ENCODE measurements around the gene PTPN12. TPM values are rescaled to one million over a fixed set of nuclear protein-coding genes. Genes with fewer than 3 reads are reported as not detected.
A peak's percentile ranks its signal among the peaks of the same experiment; 100 is the strongest.

The PTPN12 gene
- polyA plus RNA-seq, 4 donors = 14.3 to 39.1 (median 21.9) TPM

- Histone ChIP-seq H3K36me3 (ENCODE audit: control insufficient read depth in 3 of 3, insufficient read depth in 2 of 3, low read depth in 1 of 3, low read length in 3 of 3) (no peaks in the 10 kb centered on the region), H3K4me1 (ENCODE audit: control insufficient read depth in 3 of 3, insufficient read depth in 2 of 3, low read depth in 1 of 3, low read length in 2 of 3) (peaks cover 1 to 18% (median 14%) of the 10 kb centered on the region in 3 donors), H3K27ac (ENCODE audit: low read depth in 1 of 3, low read length in 2 of 3) (peak overlapping the region in 1 of 3 donors; percentile 20), H3K9me3 (ENCODE audit: control insufficient read depth in 2 of 2, insufficient read depth in 1 of 2, low read depth in 1 of 2, low read length in 1 of 2) (no peaks in the 10 kb centered on the region), H3K4me3 (ENCODE audit: low read depth in 1 of 3, low read length in 3 of 3) (no peak overlapping the region), H3K27me3 (ENCODE audit: control insufficient read depth in 3 of 3, insufficient read depth in 3 of 3, low read length in 3 of 3) (no peaks in the 10 kb centered on the region)
- DNase-seq (no peak), FAIRE-seq (no peak)
- WGBS, 3 donors = 43 to 74% (median 52%) methylated on average over 1 of the region's 1 CpG
Measured at GRCh38 chr7:77542409-77542808, 5.3 kb downstream of the PTPN12 start.

- Histone ChIP-seq H3K36me3 (ENCODE audit: control insufficient read depth in 3 of 3, insufficient read depth in 2 of 3, low read depth in 1 of 3, low read length in 3 of 3) (no peaks in the 10 kb centered on the region), H3K27me3 (ENCODE audit: control insufficient read depth in 3 of 3, insufficient read depth in 3 of 3, low read length in 3 of 3) (no peaks in the 10 kb centered on the region), H3K4me1 (ENCODE audit: control insufficient read depth in 3 of 3, insufficient read depth in 2 of 3, low read depth in 1 of 3, low read length in 2 of 3) (peaks cover 1 to 18% (median 14%) of the 10 kb centered on the region in 3 donors), H3K9me3 (ENCODE audit: control insufficient read depth in 2 of 2, insufficient read depth in 1 of 2, low read depth in 1 of 2, low read length in 1 of 2) (no peaks in the 10 kb centered on the region), H3K4me3 (ENCODE audit: low read depth in 1 of 3, low read length in 3 of 3) (no peak overlapping the region), H3K27ac (ENCODE audit: low read depth in 1 of 3, low read length in 2 of 3) (no peak overlapping the region)
- 36 to 74% (median 57%) methylated on average over 2 of the region's 2 CpGs for WGBS, 3 donors
- DNase-seq (no peak), FAIRE-seq (no peak)
Measured at GRCh38 chr7:77542895-77543294, 5.8 kb downstream of the PTPN12 start.

GRCh38 chr7:77543910-77544309 lies 6.8 kb downstream of the PTPN12 start:
- peaks cover 1 to 18% (median 14%) of the 10 kb centered on the region in 3 donors for H3K4me1 ChIP-seq (ENCODE audit: control insufficient read depth in 3 of 3, insufficient read depth in 2 of 3, low read depth in 1 of 3, low read length in 2 of 3)
- H3K36me3 ChIP-seq (ENCODE audit: control insufficient read depth in 3 of 3, insufficient read depth in 2 of 3, low read depth in 1 of 3, low read length in 3 of 3) = no peaks in the 10 kb centered on the region
- H3K27me3 ChIP-seq (ENCODE audit: control insufficient read depth in 3 of 3, insufficient read depth in 3 of 3, low read length in 3 of 3) = no peaks in the 10 kb centered on the region
- no peaks in the 10 kb centered on the region for H3K9me3 ChIP-seq (ENCODE audit: control insufficient read depth in 2 of 2, insufficient read depth in 1 of 2, low read depth in 1 of 2, low read length in 1 of 2)
- no peak overlapping the region for H3K27ac ChIP-seq (ENCODE audit: low read depth in 1 of 3, low read length in 2 of 3)
- FAIRE-seq (no peak), DNase-seq (no peak)
- no peak overlapping the region for H3K4me3 ChIP-seq (ENCODE audit: low read depth in 1 of 3, low read length in 3 of 3)
- 65 to 88% (median 87%) methylated on average over 4 of the region's 4 CpGs for WGBS, 3 donors

GRCh38 chr7:77544518-77544917 lies 7.4 kb downstream of the PTPN12 start:
- H3K9me3 ChIP-seq (ENCODE audit: control insufficient read depth in 2 of 2, insufficient read depth in 1 of 2, low read depth in 1 of 2, low read length in 1 of 2) = no peaks in the 10 kb centered on the region
- H3K4me3 ChIP-seq (ENCODE audit: low read depth in 1 of 3, low read length in 3 of 3) = no peak overlapping the region
- peaks cover 0 to under 1% (median 0%) of the 10 kb centered on the region in 3 donors for H3K36me3 ChIP-seq (ENCODE audit: control insufficient read depth in 3 of 3, insufficient read depth in 2 of 3, low read depth in 1 of 3, low read length in 3 of 3)
- FAIRE-seq (no peak), DNase-seq (no peak)
- no peak overlapping the region for H3K27ac ChIP-seq (ENCODE audit: low read depth in 1 of 3, low read length in 2 of 3)
- WGBS, 3 donors = 45 to 81% (median 73%) methylated on average over 2 of the region's 2 CpGs
- peaks cover 1 to 18% (median 14%) of the 10 kb centered on the region in 3 donors for H3K4me1 ChIP-seq (ENCODE audit: control insufficient read depth in 3 of 3, insufficient read depth in 2 of 3, low read depth in 1 of 3, low read length in 2 of 3)
- H3K27me3 ChIP-seq (ENCODE audit: control insufficient read depth in 3 of 3, insufficient read depth in 3 of 3, low read length in 3 of 3) = no peaks in the 10 kb centered on the region

DNA sequence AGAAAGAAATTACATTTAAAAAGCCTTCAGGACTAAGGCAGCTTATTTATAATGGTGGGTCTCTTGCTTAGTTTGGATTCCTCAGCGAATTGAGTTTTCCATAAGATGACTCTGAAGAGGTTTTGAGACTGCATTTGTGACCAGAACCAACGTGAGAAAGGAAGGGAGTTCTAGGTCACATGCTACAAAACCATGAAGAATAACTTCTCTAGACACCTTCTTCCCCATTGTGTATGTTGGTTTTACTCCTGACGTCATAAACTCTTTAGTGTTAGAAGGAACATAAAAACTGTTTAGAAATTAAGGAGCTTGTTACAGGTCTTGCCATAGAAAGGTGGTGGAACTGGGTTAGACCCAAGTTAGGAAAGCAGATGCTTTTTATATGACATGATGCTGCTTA lies 11.1 kb downstream of the PTPN12 start:
- Histone ChIP-seq H3K27ac (ENCODE audit: low read depth in 1 of 3, low read length in 2 of 3) (no peak overlapping the region), H3K27me3 (ENCODE audit: control insufficient read depth in 3 of 3, insufficient read depth in 3 of 3, low read length in 3 of 3) (no peaks in the 10 kb centered on the region), H3K36me3 (ENCODE audit: control insufficient read depth in 3 of 3, insufficient read depth in 2 of 3, low read depth in 1 of 3, low read length in 3 of 3) (peaks cover 0 to 2% (median 2%) of the 10 kb centered on the region in 3 donors), H3K4me3 (ENCODE audit: low read depth in 1 of 3, low read length in 3 of 3) (no peak overlapping the region), H3K9me3 (ENCODE audit: control insufficient read depth in 2 of 2, insufficient read depth in 1 of 2, low read depth in 1 of 2, low read length in 1 of 2) (no peaks in the 10 kb centered on the region), H3K4me1 (ENCODE audit: control insufficient read depth in 3 of 3, insufficient read depth in 2 of 3, low read depth in 1 of 3, low read length in 2 of 3) (peaks cover 0 to 3% (median 2%) of the 10 kb centered on the region in 3 donors)
- no peak for FAIRE-seq
- no peak for DNase-seq
- 67 to 74% (median 72%) methylated on average over 3 of the region's 3 CpGs for WGBS, 3 donors

DNA sequence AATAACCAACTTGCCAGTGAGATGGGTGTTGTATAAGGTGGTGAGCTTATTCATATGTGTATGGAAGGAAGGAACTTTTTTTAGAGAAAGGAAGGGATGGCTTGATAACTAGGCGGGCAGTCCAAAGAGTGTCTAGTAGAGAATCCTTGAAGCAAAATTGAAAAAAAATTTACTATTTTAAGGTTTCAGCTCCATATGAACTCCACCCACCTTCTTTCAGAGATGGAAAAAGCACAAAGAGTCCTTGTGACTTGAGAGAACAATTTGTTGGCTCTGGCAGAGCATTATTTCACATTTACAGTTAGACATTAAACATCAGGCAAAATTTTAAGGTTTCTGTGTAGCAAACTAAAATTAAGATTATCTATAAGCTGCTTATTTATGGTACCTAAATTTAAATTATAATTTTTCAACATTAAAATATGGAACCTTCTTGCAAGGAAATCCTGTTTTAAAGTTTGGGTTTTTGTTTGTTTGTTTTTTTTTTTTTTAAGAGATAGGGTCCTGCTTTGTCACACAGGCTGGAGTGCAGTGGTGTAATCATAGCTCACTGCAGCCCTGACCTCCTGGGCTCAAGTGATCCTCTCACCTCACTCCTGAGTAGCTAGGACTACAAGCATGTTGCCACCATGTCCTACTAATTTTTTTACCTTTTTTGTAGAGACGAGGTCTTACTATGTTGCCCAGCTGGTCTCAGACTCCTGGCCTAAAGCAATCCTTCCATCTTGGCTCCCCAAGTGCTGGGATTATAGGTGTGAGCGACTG lies 12.2 kb downstream of the PTPN12 start:
- no peak overlapping the region for H3K4me3 ChIP-seq (ENCODE audit: low read depth in 1 of 3, low read length in 3 of 3)
- no peaks in the 10 kb centered on the region for H3K27me3 ChIP-seq (ENCODE audit: control insufficient read depth in 3 of 3, insufficient read depth in 3 of 3, low read length in 3 of 3)
- peaks cover 0 to 4% (median 2%) of the 10 kb centered on the region in 3 donors for H3K36me3 ChIP-seq (ENCODE audit: control insufficient read depth in 3 of 3, insufficient read depth in 2 of 3, low read depth in 1 of 3, low read length in 3 of 3)
- no peak for FAIRE-seq
- H3K9me3 ChIP-seq (ENCODE audit: control insufficient read depth in 2 of 2, insufficient read depth in 1 of 2, low read depth in 1 of 2, low read length in 1 of 2) = no peaks in the 10 kb centered on the region
- H3K27ac ChIP-seq (ENCODE audit: low read depth in 1 of 3, low read length in 2 of 3) = no peak overlapping the region
- WGBS, 3 donors = 85 to 93% (median 91%) methylated on average over 3 of the region's 3 CpGs
- peaks cover 0 to 3% (median 0%) of the 10 kb centered on the region in 3 donors for H3K4me1 ChIP-seq (ENCODE audit: control insufficient read depth in 3 of 3, insufficient read depth in 2 of 3, low read depth in 1 of 3, low read length in 2 of 3)
- no peak for DNase-seq

DNA sequence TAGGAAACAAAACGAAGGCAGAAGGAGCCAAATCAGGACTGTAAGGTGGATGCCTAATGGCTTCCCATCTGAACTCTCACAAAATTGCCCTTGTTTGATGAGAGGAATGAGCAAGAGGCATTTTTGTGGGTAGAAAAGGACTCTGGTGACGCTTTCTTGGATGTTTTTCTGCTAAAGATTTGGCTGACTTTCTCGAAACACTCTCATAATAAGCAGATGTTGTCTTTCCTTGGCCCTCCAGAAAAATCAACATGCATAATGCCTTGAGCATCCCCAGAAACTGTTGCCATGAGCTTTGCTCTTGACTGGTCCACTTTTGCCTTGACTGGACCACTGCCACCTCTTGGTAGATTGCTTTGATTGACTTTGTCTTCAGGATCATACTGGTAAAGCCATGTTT lies 13.5 kb downstream of the PTPN12 start:
- DNase-seq = no peak
- WGBS, 3 donors = 63 to 91% (median 86%) methylated on average over 3 of the region's 3 CpGs
- no peaks in the 10 kb centered on the region for H3K4me1 ChIP-seq (ENCODE audit: control insufficient read depth in 3 of 3, insufficient read depth in 2 of 3, low read depth in 1 of 3, low read length in 2 of 3)

GRCh38 chr7:77553123-77553522 lies 16.0 kb downstream of the PTPN12 start:
- Histone ChIP-seq H3K4me1 (ENCODE audit: control insufficient read depth in 3 of 3, insufficient read depth in 2 of 3, low read depth in 1 of 3, low read length in 2 of 3) (no peaks in the 10 kb centered on the region), H3K4me3 (ENCODE audit: low read depth in 1 of 3, low read length in 3 of 3) (no peak overlapping the region), H3K36me3 (ENCODE audit: control insufficient read depth in 3 of 3, insufficient read depth in 2 of 3, low read depth in 1 of 3, low read length in 3 of 3) (peaks cover 1 to 13% (median 2%) of the 10 kb centered on the region in 3 donors), H3K27ac (ENCODE audit: low read depth in 1 of 3, low read length in 2 of 3) (no peak overlapping the region), H3K9me3 (ENCODE audit: control insufficient read depth in 2 of 2, insufficient read depth in 1 of 2, low read depth in 1 of 2, low read length in 1 of 2) (no peaks in the 10 kb centered on the region), H3K27me3 (ENCODE audit: control insufficient read depth in 3 of 3, insufficient read depth in 3 of 3, low read length in 3 of 3) (no peaks in the 10 kb centered on the region)
- no peak for DNase-seq
- FAIRE-seq = no peak
- 86 to 89% (median 87%) methylated on average over 2 of the region's 2 CpGs for WGBS, 3 donors

More for the DNA sequence above, 13.5 kb downstream of the PTPN12 start:
- no peak for FAIRE-seq
- H3K36me3 ChIP-seq (ENCODE audit: control insufficient read depth in 3 of 3, insufficient read depth in 2 of 3, low read depth in 1 of 3, low read length in 3 of 3) = peaks cover 0 to 8% (median 2%) of the 10 kb centered on the region in 3 donors
- H3K27ac ChIP-seq (ENCODE audit: low read depth in 1 of 3, low read length in 2 of 3) = no peak overlapping the region
- H3K4me3 ChIP-seq (ENCODE audit: low read depth in 1 of 3, low read length in 3 of 3) = no peak overlapping the region
- H3K27me3 ChIP-seq (ENCODE audit: control insufficient read depth in 3 of 3, insufficient read depth in 3 of 3, low read length in 3 of 3) = no peaks in the 10 kb centered on the region
- H3K9me3 ChIP-seq (ENCODE audit: control insufficient read depth in 2 of 2, insufficient read depth in 1 of 2, low read depth in 1 of 2, low read length in 1 of 2) = no peaks in the 10 kb centered on the region

Measured in small intestine (tissue), 7 donors.